Inflammatory macrophage treated with lipopolysaccharide for 1 hour (primary cell): Measurements from ENCODE around the gene WASF2.
"Not testable (repeated sequence)": the region's sequence is repeated elsewhere in the genome, so short reads cannot be mapped to it uniquely, and the experiment has no call there.

Experiments used
- DNase-seq, 2 donors: peaks; one replicate each; pipeline ENCODE4 v3.0.0-alpha.2; 2020 to 2022

The WASF2 gene, protein sequence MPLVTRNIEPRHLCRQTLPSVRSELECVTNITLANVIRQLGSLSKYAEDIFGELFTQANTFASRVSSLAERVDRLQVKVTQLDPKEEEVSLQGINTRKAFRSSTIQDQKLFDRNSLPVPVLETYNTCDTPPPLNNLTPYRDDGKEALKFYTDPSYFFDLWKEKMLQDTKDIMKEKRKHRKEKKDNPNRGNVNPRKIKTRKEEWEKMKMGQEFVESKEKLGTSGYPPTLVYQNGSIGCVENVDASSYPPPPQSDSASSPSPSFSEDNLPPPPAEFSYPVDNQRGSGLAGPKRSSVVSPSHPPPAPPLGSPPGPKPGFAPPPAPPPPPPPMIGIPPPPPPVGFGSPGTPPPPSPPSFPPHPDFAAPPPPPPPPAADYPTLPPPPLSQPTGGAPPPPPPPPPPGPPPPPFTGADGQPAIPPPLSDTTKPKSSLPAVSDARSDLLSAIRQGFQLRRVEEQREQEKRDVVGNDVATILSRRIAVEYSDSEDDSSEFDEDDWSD

DNA sequence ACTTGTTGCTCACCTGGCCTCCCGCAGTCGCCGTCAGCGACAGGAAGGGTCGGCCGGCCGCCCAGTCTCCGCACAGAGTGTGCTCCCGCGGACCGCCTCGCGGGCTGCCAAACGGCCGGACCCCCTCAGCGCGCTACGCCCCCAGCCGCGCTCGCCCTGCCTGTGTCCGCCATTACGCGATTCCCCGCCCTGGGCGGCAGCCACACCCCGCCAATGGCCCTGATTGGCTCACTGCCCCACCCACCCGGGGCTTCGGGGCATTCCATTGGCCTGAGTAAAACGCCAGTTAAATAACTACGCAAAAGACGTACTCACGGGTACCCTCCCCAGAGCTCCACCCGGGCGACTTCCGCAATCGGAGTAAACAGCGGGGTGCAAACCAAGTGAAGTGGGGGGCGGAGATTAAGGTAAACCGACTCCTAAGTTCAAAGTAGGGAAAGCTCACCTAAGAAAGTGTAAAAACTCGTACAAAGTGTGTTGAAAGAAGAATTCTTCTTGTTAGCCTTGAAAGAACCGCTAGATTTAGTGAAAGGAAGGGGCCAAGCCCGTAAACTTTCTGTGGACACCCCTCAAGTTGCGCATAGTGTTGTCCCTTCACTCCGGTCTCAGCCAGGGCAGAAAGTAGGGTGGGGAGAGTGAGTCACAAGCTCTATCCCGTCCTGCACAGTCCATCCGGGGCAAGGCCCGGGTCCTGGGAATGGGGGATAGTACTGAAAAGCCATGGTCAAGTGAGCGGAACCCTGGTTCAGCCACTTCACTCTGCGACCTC is at the start of gene WASF2:
Gene WASF2, minus strand, starts transcription at position 195 of the 769 bp plus-strand sequence. CDS start 61,277 bp downstream, outside the sequence.
- DNase-seq, result peak; percentile 97 to 100

DNA sequence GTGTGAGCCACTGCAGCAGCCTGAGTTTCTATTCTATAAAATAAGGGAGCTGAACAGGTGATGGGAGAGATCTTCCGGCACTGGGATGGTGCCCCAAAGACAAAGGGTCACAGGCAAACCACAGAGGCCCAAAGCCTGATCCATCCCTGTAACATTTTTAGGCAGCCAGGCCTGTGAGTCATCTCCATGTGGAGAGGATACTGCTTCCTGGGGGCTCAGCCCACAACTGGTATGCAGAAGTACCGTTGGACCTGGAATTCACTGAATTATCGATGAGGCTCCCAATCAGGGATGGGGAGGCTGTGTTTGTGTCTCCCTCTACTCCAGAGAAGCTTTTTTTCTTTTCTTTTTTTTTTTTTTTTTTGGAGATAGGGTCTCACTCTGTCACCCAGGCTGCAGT is 48.8 kb upstream of the WASF2 start:
- peak in 1 of 2 donors; percentile 39 for DNase-seq

DNA sequence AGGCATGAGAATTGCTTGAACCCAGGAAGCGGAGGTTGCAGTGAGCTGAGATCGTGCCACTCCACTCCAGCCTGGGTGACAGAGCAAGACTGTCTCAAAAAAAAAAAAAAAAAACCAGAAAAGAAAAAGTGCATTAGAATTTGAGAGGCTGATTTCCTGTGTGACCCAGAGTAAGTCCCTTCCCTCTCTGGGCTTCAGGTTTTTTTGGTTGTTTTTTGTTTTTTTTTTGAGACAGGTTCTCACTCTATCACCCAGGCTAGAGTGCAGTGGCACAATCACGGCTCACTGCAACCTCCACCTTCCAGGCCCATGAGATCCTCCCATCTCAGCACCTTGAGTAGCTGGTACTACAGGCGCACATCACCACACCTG is 48.3 kb upstream of the WASF2 start:
- DNase-seq, result not testable (repeated sequence)

DNA sequence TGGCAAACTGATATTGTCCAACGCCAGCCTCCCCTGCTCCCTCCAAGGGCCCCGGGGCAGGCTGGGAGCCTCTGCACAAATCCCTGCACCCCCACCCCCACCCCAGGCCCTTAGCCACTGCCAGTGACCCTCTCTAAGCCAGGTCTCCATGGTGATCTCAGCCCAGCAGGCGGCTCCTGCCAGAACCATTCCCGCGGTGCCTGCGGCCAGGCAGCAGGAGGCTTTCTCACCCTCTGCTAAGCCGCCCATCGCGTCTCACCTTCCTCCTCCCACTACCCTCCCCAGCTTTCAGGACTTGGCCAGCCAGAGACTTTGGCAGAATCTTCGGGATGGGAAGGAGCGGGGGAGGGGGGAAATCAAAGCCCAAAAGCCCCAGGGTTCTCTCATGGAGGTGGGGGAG is 46.8 kb upstream of the WASF2 start:
- no peak for DNase-seq

DNA sequence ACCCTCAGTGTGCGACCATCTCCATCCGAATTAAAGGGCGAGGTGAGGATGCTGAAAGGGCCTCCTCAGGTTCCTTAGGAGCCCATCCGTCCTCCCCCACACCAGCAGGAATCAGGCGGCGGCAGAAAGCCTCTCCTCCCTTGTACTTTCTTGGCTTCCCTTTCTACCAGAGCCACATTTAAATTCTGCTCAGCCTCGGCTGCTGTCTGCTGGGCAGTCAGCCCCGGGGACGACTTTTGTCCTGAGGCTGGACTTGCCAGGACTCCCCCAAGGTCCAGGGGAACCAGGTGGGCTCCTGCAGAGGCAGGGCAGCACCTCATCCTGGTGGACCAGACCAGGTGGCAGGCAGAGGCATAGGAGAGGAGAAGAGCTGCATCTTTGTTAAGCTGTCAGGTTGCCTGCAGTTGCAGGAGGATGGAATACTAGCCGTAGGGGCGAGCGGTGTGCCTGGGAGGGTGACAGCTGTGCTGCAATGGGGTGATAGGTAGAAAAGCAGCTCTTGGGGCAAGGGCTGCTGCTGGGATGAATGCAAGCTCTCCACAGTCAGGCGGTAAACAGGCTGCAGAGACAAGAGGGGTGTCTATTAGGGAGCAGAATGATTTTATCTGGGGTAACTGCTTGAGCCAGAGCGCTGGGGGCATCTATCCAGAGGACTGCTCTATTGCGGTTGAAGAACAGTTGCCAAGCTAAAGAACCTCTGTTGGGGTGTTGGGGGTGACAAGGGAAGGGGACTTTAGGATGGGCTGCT is 46.2 kb upstream of the WASF2 start:
- no peak for DNase-seq

DNA sequence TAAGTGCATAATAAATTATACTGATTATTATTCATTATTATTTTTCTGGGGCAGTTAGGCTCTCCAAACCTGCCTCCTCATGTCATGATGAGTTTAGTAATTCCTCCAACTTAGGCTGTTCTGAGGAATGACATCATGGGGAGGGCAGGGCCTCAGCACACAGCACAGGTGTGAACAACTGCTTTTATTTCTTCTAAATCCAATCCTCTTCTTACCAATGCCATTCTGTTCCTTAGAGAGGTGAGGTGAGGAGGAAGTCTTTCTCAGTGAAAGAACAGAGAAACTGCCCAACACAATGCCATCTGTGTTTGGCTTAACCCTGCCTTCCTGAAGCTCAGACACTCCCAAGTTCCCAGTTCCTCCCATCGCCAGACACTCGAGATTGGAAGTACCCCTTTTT is 45.4 kb upstream of the WASF2 start:
- no peak for DNase-seq

DNA sequence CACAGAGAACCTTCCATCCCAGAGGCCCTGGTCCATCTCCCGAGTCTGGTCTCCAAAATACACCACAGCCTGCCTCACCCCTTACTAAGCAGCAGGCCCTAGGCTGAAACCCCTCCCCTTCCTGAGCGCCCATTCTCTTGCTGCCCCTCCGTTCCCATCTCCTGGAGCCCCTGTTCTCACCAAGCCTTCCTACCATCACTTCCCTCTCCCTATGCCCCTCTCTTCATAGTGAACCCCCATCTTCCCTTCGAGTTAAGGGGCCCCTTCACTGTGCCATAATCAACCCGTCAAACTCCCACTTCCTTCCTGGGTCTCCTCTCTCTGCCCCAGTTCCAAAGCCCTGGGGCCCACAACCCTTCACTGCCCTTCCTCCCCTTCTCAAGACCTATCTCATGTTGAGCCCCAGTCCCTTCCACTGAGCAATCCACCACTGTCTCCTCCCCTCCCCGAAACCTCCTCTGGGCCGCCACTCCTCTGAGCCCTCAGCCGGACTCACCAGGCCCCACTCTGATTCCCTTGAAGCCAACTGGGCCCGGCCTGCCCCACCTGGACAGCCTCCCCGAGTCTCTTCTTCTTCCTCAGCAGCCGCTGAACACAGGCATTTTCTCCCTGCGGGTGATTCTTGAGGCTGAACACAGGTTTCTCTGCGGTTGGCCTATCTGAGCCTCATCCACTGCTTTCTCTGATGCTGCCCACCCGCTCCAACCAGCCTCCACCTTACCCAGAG is 42.2 kb upstream of the WASF2 start:
- DNase-seq, result no peak

DNA sequence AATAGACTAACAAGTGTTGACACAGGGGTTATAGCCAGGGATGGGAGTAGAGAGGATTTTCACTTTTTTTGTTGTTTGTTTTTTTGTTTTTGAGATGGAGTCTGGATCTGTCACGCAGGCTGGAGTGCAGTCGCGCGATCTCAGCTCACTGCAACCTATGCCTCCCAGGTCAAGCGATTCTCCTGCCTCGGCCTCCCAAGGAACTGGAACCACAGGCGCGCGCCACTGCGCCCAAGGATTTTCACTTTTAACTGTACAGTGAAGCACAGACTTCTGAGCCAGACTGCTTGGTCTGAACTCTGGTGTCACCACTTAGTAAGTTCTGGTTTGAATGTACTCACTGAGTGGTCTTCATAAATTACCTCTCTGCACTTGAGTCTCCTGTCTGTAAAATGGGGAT is 40.2 kb upstream of the WASF2 start:
- no peak for DNase-seq

DNA sequence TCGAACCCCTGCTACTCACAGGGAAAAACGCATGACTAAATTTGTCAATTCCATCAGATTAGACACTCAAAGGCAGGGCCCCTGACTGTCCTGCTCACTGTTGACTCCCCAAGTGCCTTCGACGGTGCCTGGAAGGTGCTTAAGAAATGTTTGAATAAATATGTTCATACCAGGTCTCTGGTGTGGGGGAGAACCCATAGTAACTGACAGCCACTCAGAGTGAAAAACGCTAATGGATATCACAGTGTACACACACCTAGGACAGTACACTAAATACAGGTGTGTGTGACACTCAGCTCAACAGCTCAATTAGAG is 39.7 kb upstream of the WASF2 start:
- DNase-seq, result no peak

DNA sequence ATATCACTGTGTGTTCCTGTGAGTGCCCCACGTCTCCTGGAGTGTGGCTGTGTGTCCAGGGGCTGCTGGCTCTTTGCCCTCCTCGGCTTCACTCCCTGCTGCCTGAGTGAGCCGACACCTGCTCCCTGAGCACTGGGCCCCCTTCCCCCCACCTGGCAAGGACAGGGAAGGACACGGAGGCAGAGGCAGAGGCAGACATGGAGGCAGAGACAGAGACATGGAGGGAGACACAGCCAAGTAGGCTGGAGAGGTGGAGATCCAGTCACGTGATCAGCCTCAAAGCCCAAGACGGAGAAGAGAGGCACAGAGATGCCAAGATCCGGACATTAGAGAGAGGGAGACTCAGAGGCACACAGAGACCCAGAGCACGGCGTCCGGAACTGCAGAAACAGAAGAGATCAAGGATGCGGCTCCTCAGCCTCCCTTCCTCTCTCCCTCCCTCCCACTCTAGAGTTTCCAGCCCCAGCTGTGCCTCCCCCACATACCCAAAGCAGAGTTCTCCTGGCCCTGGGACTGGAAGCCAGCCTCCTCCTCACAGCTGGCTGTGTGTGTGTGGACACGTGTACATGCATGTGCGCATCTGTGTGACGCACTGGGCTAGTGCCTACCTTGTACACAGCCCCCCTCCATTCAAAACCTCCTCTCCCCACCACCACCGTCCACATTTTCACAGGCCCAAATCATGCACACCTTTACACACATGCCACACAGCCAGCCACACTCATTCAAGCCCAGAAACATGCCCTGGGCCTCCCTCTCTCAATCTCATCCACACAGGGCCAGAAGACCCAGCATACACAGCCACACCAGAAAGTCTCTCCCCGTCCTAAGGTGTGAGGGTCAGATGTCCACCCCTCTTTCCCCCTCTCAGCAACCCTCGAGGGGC is 39.1 kb upstream of the WASF2 start:
- no peak for DNase-seq

DNA sequence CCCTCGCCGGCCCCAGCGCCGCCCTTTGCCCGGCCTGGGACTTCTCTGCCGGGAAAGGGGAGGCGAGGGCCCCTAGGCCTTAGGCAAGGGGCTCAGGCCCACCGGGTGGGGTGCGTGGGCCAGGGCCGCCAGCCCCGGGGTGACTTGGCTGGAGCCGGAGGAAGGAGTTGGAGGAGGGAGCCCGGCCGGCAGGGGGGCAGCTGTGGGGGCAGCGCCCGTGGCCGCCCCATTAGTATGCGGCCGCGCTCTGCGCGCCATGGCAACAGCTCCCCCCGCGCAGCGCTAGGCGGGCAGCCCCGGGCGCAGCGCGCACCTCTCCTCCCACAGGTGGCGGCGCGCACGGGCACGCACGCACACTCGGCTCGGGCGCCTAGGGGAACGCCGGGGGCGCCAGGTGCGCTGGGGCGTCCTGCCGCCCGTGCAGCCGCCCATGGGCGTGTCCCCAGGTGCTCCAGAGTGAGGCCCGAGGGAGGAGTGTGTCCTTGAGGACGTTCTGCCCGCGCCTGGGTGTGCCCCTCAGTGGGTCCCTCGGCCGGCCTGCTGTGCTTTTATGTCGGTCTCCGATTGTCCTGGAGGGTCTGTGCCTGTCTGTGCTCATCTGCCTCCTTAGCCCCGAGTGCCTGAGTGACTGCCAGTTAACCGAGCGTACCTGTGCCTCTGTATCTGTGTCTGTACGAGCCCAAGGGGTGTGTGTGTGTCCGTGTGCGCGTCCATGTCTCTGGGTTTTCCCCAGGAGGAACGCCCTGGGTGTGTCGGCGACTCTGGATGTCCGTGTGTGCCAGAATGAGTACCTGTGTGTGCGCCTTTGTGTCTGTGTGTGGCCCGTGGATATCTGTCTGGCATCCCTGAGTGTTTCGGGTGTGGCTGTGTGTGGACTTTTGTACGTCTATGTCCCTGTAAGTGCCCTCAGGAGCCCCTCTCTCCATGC is 38.2 kb upstream of the WASF2 start:
- DNase-seq, result no peak

DNA sequence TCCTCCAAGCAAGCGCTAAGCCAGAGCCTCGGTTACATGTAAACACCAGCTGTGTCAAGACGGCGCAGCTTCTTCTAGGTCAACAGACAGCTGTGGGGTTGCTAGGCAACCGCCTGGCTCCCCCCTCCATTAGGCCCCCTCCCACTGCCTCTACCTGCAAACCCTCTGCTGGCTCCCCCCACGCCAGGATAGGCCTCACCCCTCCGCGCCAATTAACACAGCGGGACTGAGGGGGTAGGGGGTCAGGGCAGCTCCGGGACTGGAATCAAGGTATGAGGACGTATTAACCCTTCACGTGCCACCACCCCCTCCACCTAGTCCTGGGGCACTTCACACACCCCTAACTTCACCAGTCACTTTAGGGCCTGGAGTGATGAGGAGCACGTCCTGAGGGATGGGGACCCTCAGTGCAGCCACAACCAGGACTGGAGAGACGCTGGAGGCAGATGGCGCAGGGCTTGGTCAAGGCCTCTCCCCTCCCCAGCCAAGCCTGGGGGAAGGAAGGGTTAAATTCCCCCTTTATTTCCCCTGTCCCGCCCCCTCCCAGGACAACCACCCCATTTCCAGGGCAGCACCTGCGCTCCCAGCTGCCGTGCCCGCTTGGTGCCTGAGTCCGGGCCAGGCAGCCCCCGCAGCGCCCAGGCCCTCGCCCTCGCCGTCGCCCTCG is 37.4 kb upstream of the WASF2 start:
- no peak for DNase-seq

DNA sequence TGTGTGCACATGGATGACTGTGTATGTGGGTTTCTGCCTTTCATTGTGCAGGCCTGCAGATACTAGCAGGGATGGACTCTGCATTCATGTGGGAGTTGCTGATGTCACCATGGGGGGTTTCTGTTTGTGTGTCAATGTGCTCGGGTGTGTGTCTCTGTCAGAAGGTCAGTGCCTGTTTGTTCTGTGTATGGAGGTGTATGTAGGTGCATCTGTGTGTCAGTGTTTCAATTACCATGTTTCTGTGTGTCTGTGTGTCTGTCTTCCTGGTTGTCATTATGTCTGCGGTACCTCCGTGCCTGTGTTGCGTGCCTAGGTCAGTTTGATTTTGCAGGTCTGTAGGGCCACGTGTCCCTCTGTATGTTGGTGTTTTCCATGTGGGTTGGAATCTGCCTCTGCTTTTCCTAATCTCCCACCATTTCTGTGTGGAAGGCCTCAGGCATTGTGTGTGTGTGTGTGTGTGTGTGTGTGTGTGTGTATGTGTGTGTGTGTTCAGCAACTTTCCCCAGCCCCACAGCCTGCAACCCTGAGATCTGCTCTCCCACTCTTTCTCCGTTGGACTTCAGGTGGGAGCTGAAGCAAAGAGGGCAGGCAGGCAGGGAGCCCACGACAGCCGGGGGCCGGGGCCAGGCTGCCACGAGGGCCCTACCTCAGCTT is 36.7 kb upstream of the WASF2 start:
- DNase-seq, result peak; percentile 65 to 87

DNA sequence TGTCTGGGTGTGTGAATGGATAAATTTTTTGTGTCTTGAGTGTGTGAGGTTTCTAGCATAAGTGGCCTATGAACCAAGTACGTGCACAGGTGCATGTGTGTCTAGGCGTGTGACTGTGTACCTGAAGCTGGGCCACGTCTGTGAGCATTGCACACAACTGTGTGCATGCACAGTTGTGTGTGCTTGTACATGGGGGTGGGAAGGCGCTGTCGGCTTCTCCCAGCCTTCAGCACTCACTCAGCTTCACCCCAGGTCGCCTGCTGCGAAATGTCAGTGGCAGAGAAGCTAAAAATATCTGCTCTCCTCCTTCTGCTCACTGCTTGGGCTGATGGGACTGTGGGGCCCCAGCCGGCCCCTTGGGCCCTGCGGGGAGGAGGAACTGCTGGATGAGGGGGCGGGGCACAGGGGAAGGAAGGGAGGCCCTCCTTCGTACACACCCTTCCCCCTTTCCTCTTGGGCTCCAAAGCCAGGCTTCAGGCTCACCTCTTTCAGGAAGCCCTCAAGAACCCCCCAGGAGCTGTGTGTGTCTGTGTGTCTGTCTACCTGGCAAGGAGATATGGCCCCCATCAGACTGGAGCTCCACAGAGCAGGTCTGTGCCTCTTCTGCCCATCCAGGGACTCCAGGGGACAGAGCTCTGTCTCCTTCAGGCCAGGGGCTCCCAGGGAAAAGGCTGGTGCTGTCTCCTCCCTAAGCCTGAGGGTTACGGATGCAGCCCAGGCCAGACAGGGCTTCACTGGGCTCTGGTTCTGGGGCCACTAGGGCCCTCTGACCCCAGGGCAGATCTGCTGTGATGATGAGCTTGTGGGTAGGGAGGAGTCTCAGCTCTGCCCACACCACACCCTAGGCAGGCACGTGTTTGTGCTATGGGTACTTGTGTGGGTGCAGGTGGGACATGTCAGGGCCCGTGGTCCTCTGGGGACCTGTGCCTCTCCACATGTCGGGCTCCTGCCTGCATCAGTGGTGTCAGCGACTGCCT is 35.6 kb upstream of the WASF2 start:
- DNase-seq, result peak; percentile 66

DNA sequence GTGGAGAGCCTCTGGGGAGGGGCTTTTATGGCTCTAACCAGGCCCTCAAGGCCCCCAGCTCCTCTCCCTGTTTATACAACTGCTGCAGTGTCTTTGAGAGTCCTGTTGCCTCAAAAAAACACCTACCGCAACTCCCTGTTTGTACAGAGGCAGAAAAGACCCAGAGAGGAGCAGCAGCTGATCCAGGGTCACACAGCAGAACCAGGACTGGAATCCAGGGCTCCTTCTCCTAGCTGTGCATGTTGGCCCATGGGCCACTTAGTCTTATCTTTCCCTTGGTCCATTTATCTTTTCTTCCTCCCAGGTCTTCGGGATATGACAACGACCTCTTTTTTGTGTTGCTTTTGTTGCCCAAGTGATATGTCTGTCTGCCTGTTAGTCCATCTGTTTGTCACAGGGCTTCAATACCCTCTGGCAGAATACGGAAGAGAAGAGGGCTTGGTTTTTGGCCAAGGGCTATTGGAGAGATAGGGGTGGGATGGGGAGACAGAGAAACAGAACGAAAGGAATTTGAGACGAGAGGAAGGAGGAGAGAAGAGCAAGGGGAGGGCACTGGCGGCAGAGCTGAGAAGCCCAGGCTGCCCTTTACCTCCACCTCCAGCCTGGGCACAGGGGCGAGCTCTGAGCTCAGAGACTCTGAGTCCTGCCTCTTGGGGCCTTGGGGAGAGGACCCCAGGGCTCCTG is 33.5 kb upstream of the WASF2 start:
- DNase-seq, result no peak

DNA sequence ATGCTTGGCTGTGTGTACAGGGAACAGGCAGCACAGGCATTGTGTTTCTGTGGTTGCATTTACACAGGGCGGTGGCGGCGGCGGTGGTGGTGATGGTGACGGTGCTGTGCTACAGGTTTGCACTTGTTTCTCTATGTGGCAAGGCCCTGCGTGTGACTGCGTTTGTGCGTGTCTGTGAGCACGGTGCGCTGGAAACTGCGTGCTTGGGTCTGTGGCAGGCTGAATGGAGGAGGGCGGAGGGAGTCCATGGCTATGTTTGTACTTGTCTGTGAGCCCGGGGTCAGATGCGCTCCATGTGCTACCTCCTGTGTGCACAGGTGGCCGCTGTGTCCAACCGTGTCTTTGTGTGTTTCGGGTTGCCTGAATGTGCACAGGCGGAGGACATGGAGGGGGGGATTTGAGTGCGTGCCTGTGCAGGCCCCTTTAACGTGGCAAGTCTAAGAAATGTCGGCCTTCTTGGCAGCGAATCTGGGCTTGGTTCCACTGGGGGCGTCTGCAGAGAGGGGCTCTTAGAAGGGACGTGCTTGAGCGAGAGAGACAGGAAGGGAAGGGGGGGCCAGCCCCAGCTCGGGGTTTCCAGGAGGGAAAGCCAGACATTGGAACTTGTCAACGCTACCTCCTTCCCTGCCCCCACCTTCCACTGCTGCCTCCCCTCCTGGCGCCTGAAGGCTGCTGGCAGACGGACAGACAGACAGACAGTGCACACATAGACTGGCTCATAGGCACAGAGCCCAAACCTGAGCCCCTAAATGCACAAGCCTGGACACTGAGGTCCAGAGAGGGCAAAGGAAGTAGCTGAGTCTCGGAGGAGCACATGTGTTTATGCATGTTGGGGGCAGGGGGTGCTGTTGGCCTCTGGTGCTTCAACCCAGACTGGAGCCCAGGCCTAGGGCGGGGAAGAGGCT is 32.7 kb upstream of the WASF2 start:
- peak in 1 of 2 donors; percentile 20 for DNase-seq
